Psoas muscle (tissue), 8 donors: ENCODE measurements around the gene RASSF5. TPM values are rescaled to one million over a fixed set of nuclear protein-coding genes. Genes with fewer than 3 reads are reported as not detected.

Experiments
- ATAC-seq, 4 donors: fragments of 200-7000 bp; cut with Tn5 transposase; one replicate each; pipeline ENCODE4 v1.9.1; 2020; ENCODE audit warnings: moderate library complexity in 3 of 4, mild to moderate bottlenecking in 2 of 4
- DNase-seq, 2 donors: peaks; one replicate each; pipeline ENCODE4 v3.0.0-alpha.2; 2020
- H3K27ac ChIP-seq: fragments of 200-600 bp; one replicate; pipeline ENCODE4 v1.8.0; 2022
- H3K27me3 ChIP-seq, 3 donors: fragments of 200-600 bp in 1 of 3; one replicate each; pipeline versions ENCODE4 v1.6.1 to v1.8.0; 2013 to 2022; ENCODE audit warnings: low read length in 2 of 3, mild to moderate bottlenecking in 2 of 3, moderate library complexity in 1 of 3; ENCODE audit not compliant: insufficient read depth in 3 of 3
- H3K36me3 ChIP-seq, 2 donors: fragments of 200-600 bp in 1 of 2; one replicate each; pipeline versions ENCODE4 v1.6.1 to v1.8.0; 2013 to 2022; ENCODE audit warnings: low read depth in 1 of 2, mild to moderate bottlenecking in 1 of 2, moderate library complexity in 1 of 2; ENCODE audit not compliant: insufficient read depth in 1 of 2
- H3K4me1 ChIP-seq: fragments of 200-600 bp; one replicate; pipeline ENCODE4 v1.8.0; 2022
- H3K4me3 ChIP-seq: fragments of 200-600 bp; one replicate; pipeline ENCODE4 v1.8.0; 2022; ENCODE audit warnings: mild to moderate bottlenecking
- H3K9me3 ChIP-seq: fragments of 200-600 bp; one replicate; pipeline ENCODE4 v1.8.0; 2022
- CTCF ChIP-seq: fragments of 200-600 bp; IDR thresholded peaks from one replicate; pipeline ENCODE4 v1.8.0; 2022; ENCODE audit warnings: antibody characterized with exemption
- WGBS, 3 donors: extraction: QIAGEN DNeasy Blood & Tissue Kit; methylation state at CpG; one replicate each; pipeline versions ENCODE4 v1.1.6 to v1.1.7; 2013; 5-methylcytosine and 5-hydroxymethylcytosine counted together
- intact Hi-C, 2 donors: fragments of 100-400 bp; cut with DNase I; formaldehyde crosslinking; loops; one replicate each; pipeline versions ENCODE4 v1.11.0 to v1.14.2; 2022
- polyA plus RNA-seq, 3 donors: library from polyadenylated mRNA; stranded (reverse); fragments of 200-250 nt; gene quantifications; one replicate each; pipeline ENCODE4 v1.2.3, GENCODE V29; 2013
- total RNA-seq, 4 donors: library from RNA; stranded (reverse); fragmentation: NEBNext Ultra II Directional in 2 of 4; extraction: Animal tissue kit (Norgen Biotek cat#: 25700) in 2 of 4; gene quantifications; one replicate each; pipeline versions ENCODE4 v1.2.1 to v1.2.4, GENCODE V29; 2021 to 2023
- donor health status: healthy with polysubstance abuse.
- donor health status: DM: no; HTN: no; CAD: no; lungs with moderate emphysema.
- donor health status: Bipolar disorder and iron deficiency.
- donor health status: healthy.
- donor health status: DM: yes; HTN: yes; CAD: no.
- donor health status: DM: no; HTN: no; CAD: no.
- donor health status: DM: no; HTN: no; CAD: no.
- donor health status: DM: yes; HTN: yes; CAD: no.

Gene RASSF5
- total and polyA plus RNA-seq, 7 donors: 1.1 to 14.6 (median 1.9) TPM

- H3K27ac ChIP-seq: no peak overlapping the region
- no peak overlapping the region for H3K4me3 ChIP-seq
- intact Hi-C loops: no loop called here
- no peaks in the 10 kb centered on the region for H3K36me3 ChIP-seq
- 62 to 74% (median 73%) methylated on average over 5 of the region's 5 CpGs for WGBS, 3 donors
- ATAC-seq (no peak), DNase-seq (peak in 1 of 2 donors; percentile 30)
- no peaks in the 10 kb centered on the region for H3K9me3 ChIP-seq
- TF ChIP-seq CTCF: no peak
- H3K4me1 ChIP-seq: peaks cover 15% of the 10 kb centered on the region
- H3K27me3 ChIP-seq: peaks cover 0 to 6% (median 2%) of the 10 kb centered on the region in 3 donors
These were observed 5.5 kb upstream of the RASSF5 start for GRCh38 chr1:206501881-206502280.

- intact Hi-C loops: no loop called here
- DNase-seq: no peak
- 92 to 100% (median 96%) methylated on average over 2 of the region's 2 CpGs for WGBS, 3 donors
- Histone ChIP-seq H3K9me3 (no peaks in the 10 kb centered on the region), H3K4me1 (peaks cover 15% of the 10 kb centered on the region), H3K27ac (no peak overlapping the region), H3K27me3 (peaks cover 0 to 11% (median 6%) of the 10 kb centered on the region in 3 donors), H3K4me3 (no peak overlapping the region), H3K36me3 (no peaks in the 10 kb centered on the region)
- no peak for TF ChIP-seq CTCF
- ATAC-seq: no peak
These were observed 4.9 kb upstream of the RASSF5 start for GRCh38 chr1:206502403-206502802.

- DNase-seq: no peak
- no peak overlapping the region for H3K27ac ChIP-seq
- H3K9me3 ChIP-seq: no peaks in the 10 kb centered on the region
- WGBS, 3 donors: 89 to 95% (median 93%) methylated on average over 1 of the region's 1 CpG
- no peak for TF ChIP-seq CTCF
- H3K36me3 ChIP-seq: no peaks in the 10 kb centered on the region
- H3K4me1 ChIP-seq: peaks cover 15% of the 10 kb centered on the region
- H3K27me3 ChIP-seq: peaks cover 0 to 15% (median 6%) of the 10 kb centered on the region in 3 donors
- intact Hi-C loops: no loop called here
- no peak for ATAC-seq
- H3K4me3 ChIP-seq: no peak overlapping the region
These were observed 4.5 kb upstream of the RASSF5 start for GRCh38 chr1:206502812-206503211.

GRCh38 chr1:206503591-206504362 is 3.6 kb upstream of the RASSF5 start:
- peak overlapping the region; percentile 74 for H3K27ac ChIP-seq
- peak; percentile 80 to 84 (median 82) for ATAC-seq
- peaks cover 15% of the 10 kb centered on the region for H3K4me1 ChIP-seq

More at GRCh38 chr1:206503591-206504362, 3.6 kb upstream of the RASSF5 start:
- TF ChIP-seq CTCF: no peak
- Histone ChIP-seq H3K4me3 (no peak overlapping the region), H3K36me3 (no peaks in the 10 kb centered on the region), H3K9me3 (no peaks in the 10 kb centered on the region), H3K27me3 (peaks cover 0 to 20% (median 9%) of the 10 kb centered on the region in 3 donors)
- intact Hi-C loops: no loop called here
- WGBS, 3 donors: 41 to 54% (median 46%) methylated on average over 8 of the region's 8 CpGs
- peak; percentile 64 to 76 for DNase-seq
